ENCODE data around the gene OLIG2.

Gene OLIG2

DNA sequence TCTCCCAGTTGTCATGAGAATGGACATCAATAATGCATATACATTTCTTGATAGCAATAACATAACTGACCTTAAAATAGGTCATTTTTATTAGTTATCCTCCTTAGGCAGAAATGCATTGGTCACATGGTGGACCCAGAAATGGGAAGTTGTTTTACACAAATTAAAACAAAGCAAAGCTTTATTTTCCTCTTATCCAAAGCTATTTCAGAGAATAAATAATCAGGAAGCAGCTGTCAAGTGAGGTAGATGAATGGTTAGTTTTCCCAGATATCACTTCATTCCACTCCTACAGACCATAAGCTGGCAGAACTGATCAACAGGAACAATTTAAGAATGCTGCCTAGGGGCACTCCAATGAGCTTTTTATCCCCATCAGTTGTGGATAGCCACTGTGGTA, 28.2 kb downstream of the OLIG2 start:
- no peak for TF ChIP-seq FOXM1 (IDR thresholded peaks at IDR 0.05; ENCODE audit: borderline replicate concordance, low read depth)
- TF ChIP-seq TAF1 (IDR thresholded peaks at IDR 0.05; ENCODE audit: low read depth), result no peak
- TF ChIP-seq, protein P1, sequence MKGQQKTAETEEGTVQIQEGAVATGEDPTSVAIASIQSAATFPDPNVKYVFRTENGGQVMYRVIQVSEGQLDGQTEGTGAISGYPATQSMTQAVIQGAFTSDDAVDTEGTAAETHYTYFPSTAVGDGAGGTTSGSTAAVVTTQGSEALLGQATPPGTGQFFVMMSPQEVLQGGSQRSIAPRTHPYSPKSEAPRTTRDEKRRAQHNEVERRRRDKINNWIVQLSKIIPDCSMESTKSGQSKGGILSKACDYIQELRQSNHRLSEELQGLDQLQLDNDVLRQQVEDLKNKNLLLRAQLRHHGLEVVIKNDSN (IDR thresholded peaks at IDR 0.05), result no peak
- TF ChIP-seq, protein P2, sequence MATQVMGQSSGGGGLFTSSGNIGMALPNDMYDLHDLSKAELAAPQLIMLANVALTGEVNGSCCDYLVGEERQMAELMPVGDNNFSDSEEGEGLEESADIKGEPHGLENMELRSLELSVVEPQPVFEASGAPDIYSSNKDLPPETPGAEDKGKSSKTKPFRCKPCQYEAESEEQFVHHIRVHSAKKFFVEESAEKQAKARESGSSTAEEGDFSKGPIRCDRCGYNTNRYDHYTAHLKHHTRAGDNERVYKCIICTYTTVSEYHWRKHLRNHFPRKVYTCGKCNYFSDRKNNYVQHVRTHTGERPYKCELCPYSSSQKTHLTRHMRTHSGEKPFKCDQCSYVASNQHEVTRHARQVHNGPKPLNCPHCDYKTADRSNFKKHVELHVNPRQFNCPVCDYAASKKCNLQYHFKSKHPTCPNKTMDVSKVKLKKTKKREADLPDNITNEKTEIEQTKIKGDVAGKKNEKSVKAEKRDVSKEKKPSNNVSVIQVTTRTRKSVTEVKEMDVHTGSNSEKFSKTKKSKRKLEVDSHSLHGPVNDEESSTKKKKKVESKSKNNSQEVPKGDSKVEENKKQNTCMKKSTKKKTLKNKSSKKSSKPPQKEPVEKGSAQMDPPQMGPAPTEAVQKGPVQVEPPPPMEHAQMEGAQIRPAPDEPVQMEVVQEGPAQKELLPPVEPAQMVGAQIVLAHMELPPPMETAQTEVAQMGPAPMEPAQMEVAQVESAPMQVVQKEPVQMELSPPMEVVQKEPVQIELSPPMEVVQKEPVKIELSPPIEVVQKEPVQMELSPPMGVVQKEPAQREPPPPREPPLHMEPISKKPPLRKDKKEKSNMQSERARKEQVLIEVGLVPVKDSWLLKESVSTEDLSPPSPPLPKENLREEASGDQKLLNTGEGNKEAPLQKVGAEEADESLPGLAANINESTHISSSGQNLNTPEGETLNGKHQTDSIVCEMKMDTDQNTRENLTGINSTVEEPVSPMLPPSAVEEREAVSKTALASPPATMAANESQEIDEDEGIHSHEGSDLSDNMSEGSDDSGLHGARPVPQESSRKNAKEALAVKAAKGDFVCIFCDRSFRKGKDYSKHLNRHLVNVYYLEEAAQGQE (IDR thresholded peaks at IDR 0.05; ENCODE audit: low read depth), result no peak
- TF ChIP-seq RAD21 (IDR thresholded peaks at IDR 0.05; ENCODE audit: low read depth), result no peak
- no peak for TF ChIP-seq CREB1 (IDR thresholded peaks at IDR 0.05; ENCODE audit: low read depth)
- TF ChIP-seq TCF12 (IDR thresholded peaks at IDR 0.05; ENCODE audit: low read depth), result no peak
- TF ChIP-seq EP300 (IDR thresholded peaks at IDR 0.05; ENCODE audit: borderline replicate concordance), result no peak
- TF ChIP-seq CEBPB (IDR thresholded peaks at IDR 0.05), result no peak
- no peak for TF ChIP-seq NFIC (IDR thresholded peaks at IDR 0.05)
- TF ChIP-seq TEAD4 (IDR thresholded peaks at IDR 0.05), result no peak
- no peak for TF ChIP-seq EGR1 (IDR thresholded peaks at IDR 0.05)
- TF ChIP-seq MAX (IDR thresholded peaks at IDR 0.05), result no peak
- no peak for TF ChIP-seq YY1 (IDR thresholded peaks at IDR 0.05; ENCODE audit: low read depth)
- no peak for TF ChIP-seq ZBTB7A (IDR thresholded peaks at IDR 0.05; ENCODE audit: low read depth)

GRCh38 chr21:33055991-33056390, 30.3 kb downstream of the OLIG2 start:
- TF ChIP-seq CEBPB (IDR thresholded peaks at IDR 0.05) (no peak), ZBTB7A (IDR thresholded peaks at IDR 0.05; ENCODE audit: low read depth) (no peak), TAF1 (IDR thresholded peaks at IDR 0.05; ENCODE audit: low read depth) (no peak), FOXM1 (IDR thresholded peaks at IDR 0.05; ENCODE audit: borderline replicate concordance, low read depth) (no peak), RAD21 (IDR thresholded peaks at IDR 0.05; ENCODE audit: low read depth) (no peak), YY1 (IDR thresholded peaks at IDR 0.05; ENCODE audit: low read depth) (no peak), NFIC (IDR thresholded peaks at IDR 0.05) (no peak), MAX (IDR thresholded peaks at IDR 0.05) (no peak), EGR1 (IDR thresholded peaks at IDR 0.05) (no peak), CREB1 (IDR thresholded peaks at IDR 0.05; ENCODE audit: low read depth) (no peak), TEAD4 (IDR thresholded peaks at IDR 0.05) (no peak), TCF12 (IDR thresholded peaks at IDR 0.05; ENCODE audit: low read depth) (no peak)
- TF ChIP-seq, protein P2 (IDR thresholded peaks at IDR 0.05; ENCODE audit: low read depth), result no peak
- TF ChIP-seq, protein P1 (IDR thresholded peaks at IDR 0.05), result no peak

DNA sequence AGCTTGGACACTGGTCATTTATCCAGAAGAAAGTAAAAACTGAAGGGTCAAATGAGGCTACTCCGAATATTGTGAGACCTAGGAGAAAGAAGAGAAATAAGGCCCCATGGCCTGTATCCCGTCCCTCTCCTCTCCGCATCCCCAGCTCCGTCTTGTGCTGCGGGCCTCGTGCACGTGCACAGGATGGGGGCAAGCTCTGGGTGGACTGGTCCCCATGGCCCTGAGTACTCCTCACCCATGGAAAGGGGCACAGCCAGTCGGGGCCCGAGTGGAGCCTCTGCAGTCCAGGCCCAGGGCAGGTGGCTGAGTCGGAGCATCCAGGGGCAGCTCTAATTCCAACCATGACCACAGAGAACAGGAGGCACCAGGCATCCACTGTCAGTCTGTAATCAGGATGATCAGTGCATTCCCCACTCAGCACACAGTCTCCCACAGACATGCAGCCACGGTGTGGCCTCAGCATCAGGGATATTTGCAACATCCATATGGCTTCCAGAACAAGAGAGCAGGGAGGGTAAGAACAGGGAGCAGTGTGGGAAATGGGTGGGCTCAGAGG, 31.7 kb downstream of the OLIG2 start:
- TF ChIP-seq TCF12 (IDR thresholded peaks at IDR 0.05; ENCODE audit: low read depth) (no peak), TEAD4 (IDR thresholded peaks at IDR 0.05) (no peak), TAF1 (IDR thresholded peaks at IDR 0.05; ENCODE audit: low read depth) (no peak), RAD21 (IDR thresholded peaks at IDR 0.05; ENCODE audit: low read depth) (no peak), MAX (IDR thresholded peaks at IDR 0.05) (no peak), CREB1 (IDR thresholded peaks at IDR 0.05; ENCODE audit: low read depth) (no peak), EGR1 (IDR thresholded peaks at IDR 0.05) (no peak), FOXM1 (IDR thresholded peaks at IDR 0.05; ENCODE audit: borderline replicate concordance, low read depth) (no peak)
- TF ChIP-seq, protein P1 (IDR thresholded peaks at IDR 0.05), result no peak

- TF ChIP-seq TEAD4 (IDR thresholded peaks at IDR 0.05) (no peak), YY1 (IDR thresholded peaks at IDR 0.05; ENCODE audit: low read depth) (no peak), FOXM1 (IDR thresholded peaks at IDR 0.05; ENCODE audit: borderline replicate concordance, low read depth) (no peak), TCF12 (IDR thresholded peaks at IDR 0.05; ENCODE audit: low read depth) (no peak), EGR1 (IDR thresholded peaks at IDR 0.05) (no peak)
Measured at GRCh38 chr21:33058527-33058926, 32.8 kb downstream of the OLIG2 start.

DNA sequence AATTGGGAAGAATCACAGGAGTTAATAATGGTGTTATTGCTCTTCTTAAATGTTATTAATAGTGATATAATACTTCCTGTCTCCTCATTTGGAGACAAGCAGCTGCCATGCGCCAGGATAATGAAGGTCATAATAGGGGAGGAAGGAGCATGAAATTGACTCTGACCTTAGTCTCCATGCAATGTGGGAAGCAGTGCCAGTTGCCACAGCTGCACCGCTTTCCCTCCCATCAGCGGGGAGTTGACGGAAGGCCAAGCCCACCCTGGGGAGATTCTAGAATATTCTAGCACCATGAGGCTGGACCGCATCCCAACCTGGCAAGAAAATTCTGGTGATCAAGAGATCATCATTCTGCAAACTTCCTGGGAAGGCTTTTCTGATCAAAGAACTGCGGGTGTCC, 33.2 kb downstream of the OLIG2 start:
- TF ChIP-seq RAD21 (IDR thresholded peaks at IDR 0.05; ENCODE audit: low read depth) (no peak), EGR1 (IDR thresholded peaks at IDR 0.05) (no peak), CREB1 (IDR thresholded peaks at IDR 0.05; ENCODE audit: low read depth) (no peak), YY1 (IDR thresholded peaks at IDR 0.05; ENCODE audit: low read depth) (no peak), CEBPB (IDR thresholded peaks at IDR 0.05) (no peak), TEAD4 (IDR thresholded peaks at IDR 0.05) (no peak), MAX (IDR thresholded peaks at IDR 0.05) (no peak), FOXM1 (IDR thresholded peaks at IDR 0.05; ENCODE audit: borderline replicate concordance, low read depth) (no peak), ZBTB7A (IDR thresholded peaks at IDR 0.05; ENCODE audit: low read depth) (no peak), TCF12 (IDR thresholded peaks at IDR 0.05; ENCODE audit: low read depth) (no peak), NFIC (IDR thresholded peaks at IDR 0.05) (no peak), EP300 (IDR thresholded peaks at IDR 0.05; ENCODE audit: borderline replicate concordance) (no peak)
- TF ChIP-seq, protein P2 (IDR thresholded peaks at IDR 0.05; ENCODE audit: low read depth), result no peak
- TF ChIP-seq, protein P1 (IDR thresholded peaks at IDR 0.05), result no peak

Data from Ishikawa (cell line).